OCI-LY7 (cell line): ENCODE data around the gene SDC3. TPM values are rescaled to one million over a fixed set of nuclear protein-coding genes. Genes with fewer than 3 reads are reported as not detected.

Experiments
- BruUV-seq: library from RNA; stranded (reverse); fragments of 400-500 nt; replicated peaks from 2 replicates; lab custom pipeline; 2021; lab: Mats Ljungman, UMichigan
- CTCF ChIA-PET: fragments of 300-600 bp; sonication (Branson Sonifier 250); formaldehyde crosslinking; loops from one replicate; lab custom pipeline; 2022; ENCODE audit warnings: antibody characterized with exemption; ENCODE audit not compliant: unreplicated experiment; lab: Charles Lee
- POLR2A ChIA-PET: fragments of 300-600 bp; sonication (Branson Sonifier 250); formaldehyde crosslinking; loops from one replicate; lab custom pipeline; 2022; ENCODE audit warnings: antibody characterized with exemption; lab: Charles Lee
- DNase-seq: peaks from one replicate; pipeline ENCODE4 v3.0.0-alpha.2; 2015; ENCODE audit warnings: low spot score
- H2AFZ ChIP-seq: fragments of 200-600 bp; sonication (generic), shearing (Covaris generic); 2 replicates; pipeline ENCODE4 v1.6.1; 2014; ENCODE audit warnings: mild to moderate bottlenecking, antibody characterized with exemption, low read length, moderate library complexity
- H3K27ac ChIP-seq: fragments of 200-600 bp; sonication (generic); 2 replicates; pipeline ENCODE4 v1.5.1; 2014; ENCODE audit warnings: mixed run types, low read depth, mild to moderate bottlenecking, moderate library complexity, low read length, inconsistent platforms; ENCODE audit not compliant: poor library complexity, severe bottlenecking
- H3K36me3 ChIP-seq: fragments of 200-600 bp; sonication (generic); 2 replicates; pipeline ENCODE4 v1.6.1; 2014; ENCODE audit warnings: mild to moderate bottlenecking, antibody characterized with exemption, low read length, moderate library complexity, mixed read lengths; ENCODE audit not compliant: insufficient read depth
- H3K4me1 ChIP-seq: fragments of 200-600 bp; sonication (generic); 2 replicates; pipeline ENCODE4 v1.5.1; 2014; ENCODE audit warnings: mild to moderate bottlenecking, low read length; ENCODE audit not compliant: insufficient read depth, poor library complexity, severe bottlenecking
- H3K4me2 ChIP-seq: fragments of 200-600 bp; sonication (generic); 2 replicates; pipeline ENCODE4 v1.6.1; 2014; ENCODE audit warnings: mild to moderate bottlenecking, low read length
- H3K4me3 ChIP-seq: fragments of 200-600 bp; sonication (generic); 2 replicates; pipeline ENCODE4 v1.5.1; 2014; ENCODE audit warnings: mild to moderate bottlenecking, low read depth, low read length; ENCODE audit not compliant: poor library complexity, severe bottlenecking
- H3K79me2 ChIP-seq: fragments of 200-600 bp; sonication (generic); 2 replicates; pipeline ENCODE4 v1.6.1; 2016; ENCODE audit warnings: low read depth, mild to moderate bottlenecking, low read length, moderate library complexity, mixed read lengths; ENCODE audit not compliant: insufficient read depth
- H3K9me2 ChIP-seq: fragments of 200-600 bp; sonication (generic); 2 replicates; pipeline ENCODE4 v1.6.1; 2016; ENCODE audit warnings: mild to moderate bottlenecking, low read length, mixed read lengths; ENCODE audit not compliant: insufficient read depth
- H3K9me3 ChIP-seq: fragments of 200-600 bp; sonication (generic); 2 replicates; pipeline ENCODE4 v1.6.1; 2014; ENCODE audit warnings: mild to moderate bottlenecking, mixed run types, low read length, mixed read lengths
- H4K20me1 ChIP-seq: fragments of 200-600 bp; sonication (generic); 2 replicates; pipeline ENCODE4 v1.6.1; 2014; ENCODE audit warnings: mild to moderate bottlenecking, antibody characterized with exemption, low read length, moderate library complexity, mixed read lengths; ENCODE audit not compliant: insufficient read depth
- EZH2phosphoT487 ChIP-seq: fragments of 200-600 bp; sonication (generic); IDR thresholded peaks from 2 replicates; pipeline ENCODE4 v1.6.1; 2018; ENCODE audit warnings: low read depth, borderline replicate concordance, mild to moderate bottlenecking, mixed run types, antibody characterized with exemption, low read length, moderate library complexity, mixed read lengths
- intact Hi-C: fragments of 100-400 bp; cut with micrococcal nuclease; formaldehyde crosslinking; loops from one replicate; pipeline ENCODE4 v1.10.0; 2022; ENCODE audit not compliant: unreplicated experiment
- total RNA-seq, 2 experiments: library from RNA; depleted of rRNA in 1 of 2; stranded (reverse); fragments of >200 nt in 1 of 2; shearing (Covaris generic) in 1 of 2; gene quantifications; 2 replicates each; pipeline ENCODE4 v1.2.3, GENCODE V29; 2014 to 2022
- TF ChIP-seq, protein P1 (sequence below): fragments of 200-600 bp; sonication (generic); conservative IDR thresholded peaks from 2 replicates; pipeline ENCODE4 v1.5.1; 2014; ENCODE audit warnings: mild to moderate bottlenecking, antibody characterized with exemption, low read length, moderate library complexity, mixed read lengths

Gene SDC3
- total RNA-seq, 2 experiments from 2014 or later, result not detected

- CTCF ChIA-PET, result no interaction called here
- POLR2A ChIA-PET, result no interaction called here
Measured at GRCh38 chr1:30899577-30900389, 8.8 kb downstream of the SDC3 start.

GRCh38 chr1:30898031-30898815 lies 10.3 kb downstream of the SDC3 start:
- CTCF ChIA-PET, result no interaction called here
- TF ChIP-seq, protein P1, sequence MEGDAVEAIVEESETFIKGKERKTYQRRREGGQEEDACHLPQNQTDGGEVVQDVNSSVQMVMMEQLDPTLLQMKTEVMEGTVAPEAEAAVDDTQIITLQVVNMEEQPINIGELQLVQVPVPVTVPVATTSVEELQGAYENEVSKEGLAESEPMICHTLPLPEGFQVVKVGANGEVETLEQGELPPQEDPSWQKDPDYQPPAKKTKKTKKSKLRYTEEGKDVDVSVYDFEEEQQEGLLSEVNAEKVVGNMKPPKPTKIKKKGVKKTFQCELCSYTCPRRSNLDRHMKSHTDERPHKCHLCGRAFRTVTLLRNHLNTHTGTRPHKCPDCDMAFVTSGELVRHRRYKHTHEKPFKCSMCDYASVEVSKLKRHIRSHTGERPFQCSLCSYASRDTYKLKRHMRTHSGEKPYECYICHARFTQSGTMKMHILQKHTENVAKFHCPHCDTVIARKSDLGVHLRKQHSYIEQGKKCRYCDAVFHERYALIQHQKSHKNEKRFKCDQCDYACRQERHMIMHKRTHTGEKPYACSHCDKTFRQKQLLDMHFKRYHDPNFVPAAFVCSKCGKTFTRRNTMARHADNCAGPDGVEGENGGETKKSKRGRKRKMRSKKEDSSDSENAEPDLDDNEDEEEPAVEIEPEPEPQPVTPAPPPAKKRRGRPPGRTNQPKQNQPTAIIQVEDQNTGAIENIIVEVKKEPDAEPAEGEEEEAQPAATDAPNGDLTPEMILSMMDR, result no peak
- TF ChIP-seq EZH2phosphoT487, result no peak
- Histone ChIP-seq H3K4me2 (no peak overlapping the region), H3K9me3 (no peaks in the 10 kb centered on the region), H3K4me3 (no peak overlapping the region), H3K9me2 (no peaks in the 10 kb centered on the region), H3K79me2 (no peaks in the 10 kb centered on the region), H3K36me3 (no peaks in the 10 kb centered on the region), H3K27ac (no peak overlapping the region), H3K4me1 (no peaks in the 10 kb centered on the region), H2AFZ (no peak overlapping the region), H4K20me1 (no peaks in the 10 kb centered on the region)
- BruUV-seq, result no TSS peak
- POLR2A ChIA-PET, result no interaction called here
- no peak for DNase-seq
- intact Hi-C loops, result no loop called here

More at GRCh38 chr1:30899577-30900389, 8.8 kb downstream of the SDC3 start:
- no peak for TF ChIP-seq EZH2phosphoT487
- TF ChIP-seq, protein P1, result no peak
- no peak for DNase-seq
- Histone ChIP-seq H3K9me2 (no peaks in the 10 kb centered on the region), H3K9me3 (no peaks in the 10 kb centered on the region), H3K27ac (no peak overlapping the region), H3K79me2 (no peaks in the 10 kb centered on the region), H3K4me1 (no peaks in the 10 kb centered on the region), H3K4me2 (no peak overlapping the region), H3K4me3 (no peak overlapping the region), H3K36me3 (no peaks in the 10 kb centered on the region), H4K20me1 (no peaks in the 10 kb centered on the region), H2AFZ (no peak overlapping the region)
- intact Hi-C loops, result no loop called here
- no TSS peak for BruUV-seq
